ENCODE results near the gene SEMA5A. TPM values are rescaled to one million over a fixed set of nuclear protein-coding genes. Genes with fewer than 3 reads are reported as not detected.
A peak's percentile ranks its signal among the peaks of the same experiment; 100 is the strongest.

Gene SEMA5A
- total RNA-seq, 1 donor from 2014 or later, result 13.8 TPM

DNA sequence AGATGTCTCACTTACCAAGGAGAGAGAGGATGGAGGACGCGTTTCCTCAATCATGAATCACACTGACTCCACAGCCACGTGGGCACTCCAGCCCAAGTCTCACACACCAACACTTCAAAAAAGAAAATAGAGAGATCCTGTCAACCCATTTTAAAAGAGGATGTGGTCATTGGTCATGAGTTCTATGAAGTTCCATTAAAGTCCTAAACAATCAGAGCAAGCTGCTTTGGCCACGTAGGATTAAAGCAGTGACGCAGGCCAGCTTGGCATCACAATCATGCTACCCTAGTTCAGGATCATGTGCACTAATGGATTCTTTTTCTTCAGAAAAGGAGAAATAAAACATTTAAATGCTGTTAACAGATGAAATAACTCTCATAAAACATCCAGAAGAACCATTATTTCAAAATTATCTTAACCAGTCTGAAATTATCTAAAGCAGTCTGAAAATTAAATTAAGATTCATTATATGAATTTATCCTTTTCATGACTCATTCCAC is 108.1 kb downstream of the SEMA5A start:
- TF ChIP-seq EZH2 (IDR thresholded peaks at IDR 0.05; ENCODE audit: insufficient read depth, low read length), result no peak
- TF ChIP-seq, protein P1, sequence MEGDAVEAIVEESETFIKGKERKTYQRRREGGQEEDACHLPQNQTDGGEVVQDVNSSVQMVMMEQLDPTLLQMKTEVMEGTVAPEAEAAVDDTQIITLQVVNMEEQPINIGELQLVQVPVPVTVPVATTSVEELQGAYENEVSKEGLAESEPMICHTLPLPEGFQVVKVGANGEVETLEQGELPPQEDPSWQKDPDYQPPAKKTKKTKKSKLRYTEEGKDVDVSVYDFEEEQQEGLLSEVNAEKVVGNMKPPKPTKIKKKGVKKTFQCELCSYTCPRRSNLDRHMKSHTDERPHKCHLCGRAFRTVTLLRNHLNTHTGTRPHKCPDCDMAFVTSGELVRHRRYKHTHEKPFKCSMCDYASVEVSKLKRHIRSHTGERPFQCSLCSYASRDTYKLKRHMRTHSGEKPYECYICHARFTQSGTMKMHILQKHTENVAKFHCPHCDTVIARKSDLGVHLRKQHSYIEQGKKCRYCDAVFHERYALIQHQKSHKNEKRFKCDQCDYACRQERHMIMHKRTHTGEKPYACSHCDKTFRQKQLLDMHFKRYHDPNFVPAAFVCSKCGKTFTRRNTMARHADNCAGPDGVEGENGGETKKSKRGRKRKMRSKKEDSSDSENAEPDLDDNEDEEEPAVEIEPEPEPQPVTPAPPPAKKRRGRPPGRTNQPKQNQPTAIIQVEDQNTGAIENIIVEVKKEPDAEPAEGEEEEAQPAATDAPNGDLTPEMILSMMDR (IDR thresholded peaks at IDR 0.05; ENCODE audit: insufficient read depth, low read depth, low read length), result no peak
- Mint-ChIP-seq H3K9me3 (ENCODE audit: unreplicated experiment) (peaks cover 2% of the 10 kb centered on the region), H3K27me3 (ENCODE audit: low read depth, unreplicated experiment) (no peaks in the 10 kb centered on the region), H3K4me3 (ENCODE audit: unreplicated experiment) (no peak overlapping the region), H3K36me3 (ENCODE audit: low read depth, unreplicated experiment) (no peaks in the 10 kb centered on the region), H3K4me1 (ENCODE audit: low read depth, unreplicated experiment) (peaks cover 17% of the 10 kb centered on the region), H3K27ac (ENCODE audit: unreplicated experiment) (peak overlapping the region; percentile 0)
- H3K27me3 ChIP-seq (ENCODE audit: insufficient read depth, low read length), result no peaks in the 10 kb centered on the region
- H3K9ac ChIP-seq (ENCODE audit: low read length), result no peak overlapping the region
- no peaks in the 10 kb centered on the region for H3K36me3 ChIP-seq (ENCODE audit: insufficient read depth, low read length)
- peak overlapping the region; percentile 26 for H2AFZ ChIP-seq (ENCODE audit: low read depth, low read length)
- H3K4me2 ChIP-seq (ENCODE audit: low read length), result no peak overlapping the region
- H3K27ac ChIP-seq (ENCODE audit: low read depth, low read length), result no peak overlapping the region
- no peaks in the 10 kb centered on the region for H3K9me3 ChIP-seq (ENCODE audit: insufficient read depth, low read depth, low read length)
- peaks cover 22% of the 10 kb centered on the region for H3K4me1 ChIP-seq (ENCODE audit: insufficient read depth, low read length)
- DNase-seq (ENCODE audit: low read depth) (peak; percentile 89), FAIRE-seq (peak; percentile 56)
- H4K20me1 ChIP-seq (ENCODE audit: insufficient read depth, low read length), result no peaks in the 10 kb centered on the region
- H3K4me3 ChIP-seq (ENCODE audit: insufficient read depth, low read depth, low read length), result no peak overlapping the region
- H3K79me2 ChIP-seq (ENCODE audit: insufficient read depth, low read length), result peaks cover 2% of the 10 kb centered on the region

DNA sequence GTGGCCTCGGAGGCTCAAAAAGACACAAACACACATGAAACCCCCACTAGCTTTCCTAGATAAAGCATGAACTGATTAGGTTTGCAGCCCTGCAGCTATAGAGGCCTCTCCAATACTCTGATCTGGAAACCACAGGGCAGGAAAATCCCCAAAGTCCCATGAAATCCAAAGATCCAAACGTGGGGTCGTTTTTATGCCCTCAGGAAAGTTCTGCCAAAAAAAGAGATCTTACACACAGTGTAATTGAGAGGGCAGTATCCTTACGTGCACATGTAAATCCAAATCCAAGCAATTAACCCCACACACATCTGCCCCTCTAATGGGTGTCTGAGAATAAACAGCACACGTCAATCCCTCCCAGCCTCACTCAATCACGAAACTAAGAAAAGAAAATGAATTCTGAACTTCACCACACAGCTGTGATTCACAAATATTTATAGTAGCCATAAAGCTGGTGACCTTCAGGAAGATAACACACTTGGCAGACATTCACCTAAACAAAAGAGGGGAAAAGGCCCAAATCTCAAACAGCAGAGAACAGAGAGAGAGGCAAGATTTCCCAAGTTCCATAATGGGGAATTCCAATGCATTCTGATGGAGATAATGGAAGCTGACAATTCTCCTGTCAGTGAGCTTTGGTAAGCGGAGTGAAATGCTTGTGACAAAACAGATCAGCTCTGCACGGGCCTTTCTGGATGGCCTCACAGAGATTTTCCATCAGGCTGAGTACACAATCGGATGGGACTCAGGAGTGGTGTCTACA is 114.2 kb downstream of the SEMA5A start:
- no peak for FAIRE-seq
- peaks cover 6% of the 10 kb centered on the region for H3K4me1 Mint-ChIP-seq (ENCODE audit: low read depth, unreplicated experiment)

More for the DNA sequence above, 114.2 kb downstream of the SEMA5A start:
- no peaks in the 10 kb centered on the region for H3K36me3 Mint-ChIP-seq (ENCODE audit: low read depth, unreplicated experiment)
- Histone ChIP-seq H3K79me2 (ENCODE audit: insufficient read depth, low read length) (no peaks in the 10 kb centered on the region), H3K27me3 (ENCODE audit: insufficient read depth, low read length) (no peaks in the 10 kb centered on the region), H3K9ac (ENCODE audit: low read length) (no peak overlapping the region), H3K36me3 (ENCODE audit: insufficient read depth, low read length) (no peaks in the 10 kb centered on the region), H3K9me3 (ENCODE audit: insufficient read depth, low read depth, low read length) (no peaks in the 10 kb centered on the region), H3K4me3 (ENCODE audit: insufficient read depth, low read depth, low read length) (no peak overlapping the region), H3K4me1 (ENCODE audit: insufficient read depth, low read length) (peaks cover 8% of the 10 kb centered on the region), H3K4me2 (ENCODE audit: low read length) (peak overlapping the region; percentile 42), H4K20me1 (ENCODE audit: insufficient read depth, low read length) (no peaks in the 10 kb centered on the region), H3K27ac (ENCODE audit: low read depth, low read length) (no peak overlapping the region), H2AFZ (ENCODE audit: low read depth, low read length) (no peak overlapping the region)
- H3K4me3 Mint-ChIP-seq (ENCODE audit: unreplicated experiment), result no peak overlapping the region
- H3K27ac Mint-ChIP-seq (ENCODE audit: unreplicated experiment), result peak overlapping the region; percentile 23
- H3K27me3 Mint-ChIP-seq (ENCODE audit: low read depth, unreplicated experiment), result no peaks in the 10 kb centered on the region
- TF ChIP-seq EZH2 (IDR thresholded peaks at IDR 0.05; ENCODE audit: insufficient read depth, low read length), result no peak
- TF ChIP-seq, protein P1 (IDR thresholded peaks at IDR 0.05; ENCODE audit: insufficient read depth, low read depth, low read length), result no peak
- peak; percentile 30 for DNase-seq (ENCODE audit: low read depth)
- no peaks in the 10 kb centered on the region for H3K9me3 Mint-ChIP-seq (ENCODE audit: unreplicated experiment)

Measured in astrocyte (in vitro differentiated cells and primary cell).